Measurements from ENCODE around the gene C20orf204. TPM values are rescaled to one million over a fixed set of nuclear protein-coding genes. Genes with fewer than 3 reads are reported as not detected.
A peak's percentile ranks its signal among the peaks of the same experiment; 100 is the strongest.

The C20orf204 gene
- polyA plus RNA-seq, 1 donor from 2014 or later: not detected

GRCh38 chr20:64074184-64074789 is 38.3 kb downstream of the C20orf204 start:
- Mint-ChIP-seq H3K27me3 (no peaks in the 10 kb centered on the region), H3K27ac (peak overlapping the region in 1 of 3 donors; percentile 31), H3K36me3 (peaks cover 4% of the 10 kb centered on the region), H3K9me3 (no peaks in the 10 kb centered on the region), H3K4me1 (peaks cover 5 to 12% (median 10%) of the 10 kb centered on the region in 3 donors), H3K4me3 (peak overlapping the region in 1 of 4 donors; percentile 71)

GRCh38 chr20:64074963-64075362 is 39.0 kb downstream of the C20orf204 start:
- peaks cover 4% of the 10 kb centered on the region for H3K36me3 Mint-ChIP-seq
- peak overlapping the region in 1 of 3 donors; percentile 13 for H3K27ac Mint-ChIP-seq
- no peaks in the 10 kb centered on the region for H3K27me3 Mint-ChIP-seq
- H3K4me1 Mint-ChIP-seq: peaks cover 5 to 12% (median 10%) of the 10 kb centered on the region in 3 donors
- H3K9me3 Mint-ChIP-seq: no peaks in the 10 kb centered on the region
- H3K4me3 Mint-ChIP-seq: peak overlapping the region in 1 of 4 donors; percentile 53

- peak overlapping the region in 3 of 4 donors; percentile 53 to 83 (median 76) for H3K4me3 Mint-ChIP-seq
- H3K36me3 Mint-ChIP-seq: peaks cover 4% of the 10 kb centered on the region
- peaks cover 5 to 12% (median 9%) of the 10 kb centered on the region in 3 donors for H3K4me1 Mint-ChIP-seq
- H3K27me3 Mint-ChIP-seq: no peaks in the 10 kb centered on the region
- H3K27ac Mint-ChIP-seq: peak overlapping the region in 2 of 3 donors; percentile 13 to 46
- H3K9me3 Mint-ChIP-seq: no peaks in the 10 kb centered on the region
Observed at GRCh38 chr20:64075556-64075955, 39.6 kb downstream of the C20orf204 start.

DNA sequence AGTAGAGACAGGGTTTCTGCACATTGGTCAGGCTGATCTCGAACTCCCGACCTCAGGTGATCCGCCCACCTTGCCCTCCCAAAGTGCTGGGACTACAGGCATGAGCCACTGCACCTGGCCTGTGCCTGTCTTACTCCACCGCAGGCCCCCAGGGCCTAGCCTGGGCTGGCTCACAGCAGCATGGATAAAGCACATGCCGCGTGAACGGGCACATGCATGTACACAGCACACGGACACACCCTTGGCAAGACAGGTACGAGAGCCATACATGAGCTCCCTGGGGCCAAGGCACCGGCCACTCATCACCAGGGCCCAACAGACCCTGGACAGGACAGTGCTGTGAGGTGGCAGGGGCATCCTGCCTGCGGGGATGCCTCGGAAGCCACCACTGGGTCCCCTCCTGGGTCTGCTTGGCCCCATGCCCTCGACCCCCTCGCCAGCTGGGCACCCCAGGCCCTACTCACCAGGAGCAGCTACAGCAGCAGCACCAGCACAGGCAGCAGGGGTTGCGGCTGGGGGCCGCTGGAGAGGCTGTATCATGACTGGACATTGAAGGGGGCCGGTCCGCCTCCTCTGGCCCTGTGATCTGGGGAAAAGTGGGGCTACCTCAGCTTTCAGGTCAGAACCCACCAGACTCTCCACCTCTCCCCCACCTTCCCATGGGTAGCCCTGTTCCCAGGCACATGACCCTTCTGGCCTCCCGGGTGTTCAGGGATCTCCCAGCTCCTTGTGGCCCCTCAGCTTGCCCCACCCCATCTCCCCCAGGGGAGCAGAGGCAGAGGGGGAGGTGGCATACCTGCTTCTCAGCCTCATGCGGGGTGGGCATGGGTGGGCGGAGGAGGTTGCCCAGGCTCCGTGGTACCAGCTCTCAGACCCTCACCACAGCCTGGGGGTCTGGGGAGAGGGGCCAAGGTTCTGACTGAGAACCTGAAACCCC is 40.3 kb downstream of the C20orf204 start:
- Mint-ChIP-seq H3K4me1 (peaks cover 5 to 14% (median 7%) of the 10 kb centered on the region in 3 donors), H3K27ac (peak overlapping the region in 2 of 3 donors; percentile 96), H3K36me3 (peaks cover 4% of the 10 kb centered on the region), H3K4me3 (peak overlapping the region; percentile 44 to 97 (median 94)), H3K27me3 (no peaks in the 10 kb centered on the region), H3K9me3 (no peaks in the 10 kb centered on the region)

GRCh38 chr20:64077094-64077493 is 41.1 kb downstream of the C20orf204 start:
- Mint-ChIP-seq H3K27me3 (no peaks in the 10 kb centered on the region), H3K4me1 (peaks cover 8 to 12% (median 11%) of the 10 kb centered on the region in 3 donors), H3K9me3 (no peaks in the 10 kb centered on the region), H3K4me3 (peak overlapping the region; percentile 90 to 97 (median 94)), H3K27ac (peak overlapping the region; percentile 61 to 96 (median 96)), H3K36me3 (peaks cover 4% of the 10 kb centered on the region)

DNA sequence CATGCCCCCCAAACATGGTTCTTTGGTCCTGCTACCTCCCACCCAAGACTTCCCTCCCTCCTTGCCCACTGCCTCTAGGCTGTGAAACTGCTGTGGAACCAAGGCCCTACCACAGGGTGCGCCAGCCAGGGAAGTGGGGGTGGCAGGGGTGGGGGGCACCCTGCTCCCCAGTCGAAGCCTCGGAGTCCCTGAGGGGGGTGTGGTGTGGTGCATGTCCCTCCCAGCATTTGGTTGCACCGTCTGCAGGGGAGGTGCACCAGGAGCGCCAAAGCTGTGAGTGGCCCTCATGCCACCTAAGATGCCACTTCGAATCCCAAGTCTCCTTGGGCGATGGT is 41.5 kb downstream of the C20orf204 start:
- no peaks in the 10 kb centered on the region for H3K9me3 Mint-ChIP-seq
- peak overlapping the region; percentile 90 to 97 (median 94) for H3K4me3 Mint-ChIP-seq
- peak overlapping the region; percentile 95 to 96 (median 96) for H3K27ac Mint-ChIP-seq
- H3K36me3 Mint-ChIP-seq: peaks cover 4% of the 10 kb centered on the region
- peaks cover 7 to 11% (median 10%) of the 10 kb centered on the region in 3 donors for H3K4me1 Mint-ChIP-seq
- H3K27me3 Mint-ChIP-seq: no peaks in the 10 kb centered on the region

GRCh38 chr20:64077876-64078551 is 42.0 kb downstream of the C20orf204 start:
- peaks cover 10 to 11% (median 10%) of the 10 kb centered on the region in 3 donors for H3K4me1 Mint-ChIP-seq
- H3K9me3 Mint-ChIP-seq: no peaks in the 10 kb centered on the region

DNA sequence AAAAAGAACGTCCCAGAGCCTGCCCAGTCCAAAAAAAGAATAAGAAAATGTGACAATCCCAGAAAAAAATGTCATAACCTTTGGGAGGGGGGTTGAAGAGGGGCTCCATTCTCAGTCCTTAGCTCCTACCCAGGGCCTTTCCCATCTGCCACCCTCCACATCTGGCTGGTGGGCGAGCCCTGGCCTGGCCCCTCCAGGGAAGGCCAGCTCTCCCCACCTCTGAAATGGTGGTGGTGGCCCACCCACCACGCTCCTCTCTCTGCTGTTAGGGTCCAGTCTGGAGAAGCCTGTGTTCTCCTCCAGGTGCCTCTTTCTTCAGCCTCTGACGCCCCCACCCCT is 42.9 kb downstream of the C20orf204 start:
- Mint-ChIP-seq H3K27me3 (no peaks in the 10 kb centered on the region), H3K9me3 (no peaks in the 10 kb centered on the region), H3K27ac (peak overlapping the region; percentile 91 to 96 (median 95)), H3K4me3 (peak overlapping the region; percentile 90 to 97 (median 94)), H3K36me3 (peaks cover 4% of the 10 kb centered on the region), H3K4me1 (peaks cover 10 to 11% (median 11%) of the 10 kb centered on the region in 3 donors)

More at GRCh38 chr20:64077876-64078551, 42.0 kb downstream of the C20orf204 start:
- peak overlapping the region; percentile 95 to 96 (median 96) for H3K27ac Mint-ChIP-seq
- peaks cover 4% of the 10 kb centered on the region for H3K36me3 Mint-ChIP-seq
- no peaks in the 10 kb centered on the region for H3K27me3 Mint-ChIP-seq
- peak overlapping the region; percentile 90 to 97 (median 94) for H3K4me3 Mint-ChIP-seq

GRCh38 chr20:64079273-64080012 is 43.5 kb downstream of the C20orf204 start, which contains the start of gene RGS19:
Gene RGS19, minus strand, starts transcription at chr20:64079518. Its CDS starts 2,632 bp downstream, at chr20:64076886.
- H3K36me3 Mint-ChIP-seq: peaks cover 4% of the 10 kb centered on the region
- no peaks in the 10 kb centered on the region for H3K9me3 Mint-ChIP-seq
- H3K27ac Mint-ChIP-seq: peak within 1 kb of the TSS; percentile 95 to 98 (median 96)
- peaks cover 11 to 14% (median 13%) of the 10 kb centered on the region in 3 donors for H3K4me1 Mint-ChIP-seq
- H3K4me3 Mint-ChIP-seq: peak within 1 kb of the TSS; percentile 90 to 97 (median 94)
- peaks cover 3% of the 10 kb centered on the region for H3K27me3 Mint-ChIP-seq

DNA sequence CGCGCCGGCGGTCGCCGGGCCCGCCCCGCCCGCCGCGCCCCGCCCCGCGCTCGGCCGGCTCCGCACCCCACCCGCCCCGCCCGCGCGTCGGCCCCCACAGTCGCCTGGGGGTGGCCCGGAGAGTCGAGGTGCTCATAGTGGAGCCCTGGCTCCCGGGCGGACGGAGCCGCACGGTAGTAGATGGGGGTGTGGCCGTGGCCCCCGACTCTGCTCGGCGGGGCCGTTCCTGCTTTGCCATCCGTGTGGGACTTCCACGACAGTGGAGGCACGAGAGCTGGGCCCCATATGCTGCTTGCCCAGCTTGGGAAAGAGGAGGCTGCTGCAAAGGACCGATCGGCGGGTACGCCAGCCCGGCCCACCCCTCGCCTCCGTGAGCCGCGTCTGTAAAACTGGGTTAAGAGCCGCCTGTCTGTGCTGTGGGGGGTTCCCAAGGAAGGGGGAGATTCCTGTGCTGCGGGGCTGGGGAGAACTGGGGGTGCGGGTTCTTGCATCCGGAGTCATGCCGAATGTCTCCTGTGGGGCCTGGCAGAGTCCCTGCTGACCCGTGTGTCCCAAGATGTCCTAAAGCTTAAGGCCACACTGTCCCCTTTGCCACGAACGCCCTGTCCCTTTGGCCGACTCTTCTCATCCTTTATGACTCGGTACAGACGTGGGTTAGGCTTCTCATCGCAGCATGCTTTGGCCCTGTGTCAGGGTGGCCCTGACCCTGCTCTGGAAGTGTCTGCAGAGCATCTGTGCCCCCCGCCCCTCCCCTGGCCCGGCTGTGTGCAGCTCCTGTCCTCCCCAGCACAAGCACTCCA is 44.2 kb downstream of the C20orf204 start, which contains the start of gene OPRL1:
OPRL1 (plus strand) TSS at position 70 of the 800 bp plus-strand sequence. CDS start 12,639 bp downstream, outside the sequence.
- Mint-ChIP-seq H3K36me3 (peaks cover 4% of the 10 kb centered on the region), H3K27ac (peak within 1 kb of the TSS; percentile 95 to 98 (median 96)), H3K27me3 (peaks cover 3% of the 10 kb centered on the region), H3K4me1 (peaks cover 13 to 14% (median 14%) of the 10 kb centered on the region in 3 donors), H3K4me3 (peak within 1 kb of the TSS; percentile 90 to 97 (median 94)), H3K9me3 (no peaks in the 10 kb centered on the region)

DNA sequence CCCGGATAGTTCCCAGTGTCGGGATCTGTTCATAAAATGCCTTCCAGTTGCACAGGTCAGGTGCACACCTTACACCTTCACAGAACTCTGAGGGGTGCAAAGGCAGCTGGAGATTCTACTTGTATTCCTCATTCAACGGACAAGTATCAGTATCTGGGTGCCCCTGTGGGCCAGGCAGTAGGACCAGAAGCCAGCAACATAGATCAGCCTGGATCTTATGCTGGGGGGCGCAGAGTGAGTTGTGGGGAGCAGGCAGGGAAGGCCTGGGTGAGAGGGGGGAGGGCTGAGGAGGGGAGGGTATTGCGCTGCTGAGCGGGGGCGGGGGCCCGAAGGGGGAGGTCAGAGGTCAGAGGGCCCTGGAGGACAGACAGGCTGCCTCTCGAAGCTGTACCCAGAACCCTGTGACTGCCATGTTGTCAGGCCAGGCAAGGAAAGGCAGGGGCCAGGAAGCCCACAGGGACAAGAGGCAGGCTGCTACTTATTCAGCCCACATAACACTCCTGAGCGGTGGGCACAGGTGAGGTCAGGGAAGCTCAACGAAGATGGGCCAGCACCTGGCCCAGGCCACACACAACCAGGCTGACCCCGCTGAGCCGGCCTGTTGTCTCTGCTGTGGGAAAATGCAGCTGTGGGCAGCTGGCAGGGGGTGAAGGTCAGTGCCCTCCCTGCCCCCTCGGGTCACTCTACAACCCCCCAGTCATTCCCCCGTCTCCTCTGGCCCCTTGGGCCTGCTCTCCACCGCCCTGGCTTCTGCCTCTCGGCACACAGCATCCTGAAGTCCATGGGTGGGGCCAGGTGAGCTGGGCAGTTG is 45.0 kb downstream of the C20orf204 start:
- Mint-ChIP-seq H3K4me1 (peaks cover 14 to 17% (median 14%) of the 10 kb centered on the region in 3 donors), H3K36me3 (peaks cover 4% of the 10 kb centered on the region), H3K27ac (peak overlapping the region; percentile 91 to 98 (median 96)), H3K9me3 (no peaks in the 10 kb centered on the region), H3K4me3 (peak overlapping the region; percentile 81 to 94 (median 93)), H3K27me3 (peaks cover 3% of the 10 kb centered on the region)

DNA sequence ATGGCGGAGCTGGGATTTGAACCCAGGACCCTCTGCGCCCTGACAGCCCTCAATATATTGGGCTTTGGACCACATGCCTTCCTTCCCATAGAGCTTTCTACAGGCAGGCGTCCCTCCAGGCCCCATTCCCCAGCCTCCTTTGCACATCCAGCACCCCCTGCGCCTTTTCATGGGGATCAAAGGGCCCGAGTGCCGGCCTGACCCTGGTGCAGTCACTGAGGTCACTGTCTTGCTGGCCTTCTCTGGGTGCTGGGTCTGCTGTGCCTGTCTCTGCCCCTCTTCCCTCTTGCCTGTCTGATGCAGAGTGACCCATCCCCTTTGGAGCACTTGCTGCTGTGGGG is 45.6 kb downstream of the C20orf204 start:
- Mint-ChIP-seq H3K27ac (peak overlapping the region; percentile 62 to 98 (median 83)), H3K4me3 (peak overlapping the region in 3 of 4 donors; percentile 63 to 92 (median 89)), H3K36me3 (peaks cover 4% of the 10 kb centered on the region), H3K27me3 (peaks cover 3% of the 10 kb centered on the region), H3K4me1 (peaks cover 14 to 17% (median 14%) of the 10 kb centered on the region in 3 donors), H3K9me3 (no peaks in the 10 kb centered on the region)
